Left lung (tissue), 10 donors: ENCODE data around the gene OTP. TPM values are rescaled to one million over a fixed set of nuclear protein-coding genes. Genes with fewer than 3 reads are reported as not detected.
A peak's percentile ranks its signal among the peaks of the same experiment; 100 is the strongest.

Experiments
- ATAC-seq: fragments of 200-7000 bp; cut with Tn5 transposase; one replicate; pipeline ENCODE4 v1.9.1; 2020; ENCODE audit warnings: moderate library complexity
- DNase-seq, 4 donors: peaks; one replicate each; pipeline ENCODE4 v3.0.0-alpha.2; 2013 to 2020
- H3K27ac ChIP-seq, 2 donors: fragments of 200-600 bp; sonication (generic) in 1 of 2; one replicate each; pipeline versions ENCODE4 v1.5.0 to v1.8.0; 2020 to 2021
- H3K27me3 ChIP-seq, 2 donors: fragments of 200-600 bp; sonication (generic) in 1 of 2; one replicate each; pipeline versions ENCODE4 v1.5.0 to v1.8.0; 2020 to 2021
- H3K36me3 ChIP-seq, 2 donors: fragments of 200-600 bp; sonication (generic) in 1 of 2; one replicate each; pipeline versions ENCODE4 v1.5.0 to v1.8.0; 2020 to 2021
- H3K4me1 ChIP-seq, 2 donors: fragments of 200-600 bp; one replicate each; pipeline ENCODE4 v1.8.0; 2021
- H3K4me3 ChIP-seq, 2 donors: fragments of 200-600 bp; sonication (generic) in 1 of 2; one replicate each; pipeline versions ENCODE4 v1.5.0 to v1.8.0; 2020 to 2021; ENCODE audit warnings: mild to moderate bottlenecking in 1 of 2
- H3K9me3 ChIP-seq, 2 donors: fragments of 200-600 bp; sonication (generic) in 1 of 2; one replicate each; pipeline versions ENCODE4 v1.5.0 to v1.8.0; 2020 to 2021
- intact Hi-C, 2 donors: fragments of 100-400 bp; cut with DNase I; formaldehyde crosslinking; loops; one replicate each; pipeline versions ENCODE4 v1.11.2 to v1.14.2; 2022
- polyA plus RNA-seq, 6 donors: library from polyadenylated mRNA; unstranded; fragments of 120-200 nt; gene quantifications; one replicate each; pipeline ENCODE4 v1.2.1, GENCODE V29; 2013; ENCODE audit not compliant: insufficient read length in 6 of 6
- total RNA-seq, 2 donors: library from RNA; stranded (reverse); fragmentation: NEBNext Ultra II Directional; extraction: Animal tissue kit (Norgen Biotek cat#: 25700); gene quantifications; one replicate each; pipeline ENCODE4 v1.2.1, GENCODE V29; 2021
- TF ChIP-seq, protein P1 (sequence below), 2 donors: fragments of 200-600 bp; sonication (generic) in 1 of 2; IDR thresholded peaks; one replicate each; pipeline versions ENCODE4 v1.5.0 to v1.8.0; 2021; ENCODE audit warnings: antibody characterized with exemption in 2 of 2
- donor health status: DM: no; HTN: yes; CAD: no.
- donor health status: DM: no; HTN: no; CAD: no.

OTP gene
- total and polyA plus RNA-seq, 8 donors, result not detected

GRCh38 chr5:77649776-77650175 lies 11.3 kb upstream of the OTP start:
- DNase-seq (no peak), ATAC-seq (no peak)
- no peaks in the 10 kb centered on the region for H3K36me3 ChIP-seq
- peaks cover 0 to 10% of the 10 kb centered on the region in 2 donors for H3K4me1 ChIP-seq
- H3K27me3 ChIP-seq, result peaks cover 27 to 78% of the 10 kb centered on the region in 2 donors
- TF ChIP-seq, protein P1, sequence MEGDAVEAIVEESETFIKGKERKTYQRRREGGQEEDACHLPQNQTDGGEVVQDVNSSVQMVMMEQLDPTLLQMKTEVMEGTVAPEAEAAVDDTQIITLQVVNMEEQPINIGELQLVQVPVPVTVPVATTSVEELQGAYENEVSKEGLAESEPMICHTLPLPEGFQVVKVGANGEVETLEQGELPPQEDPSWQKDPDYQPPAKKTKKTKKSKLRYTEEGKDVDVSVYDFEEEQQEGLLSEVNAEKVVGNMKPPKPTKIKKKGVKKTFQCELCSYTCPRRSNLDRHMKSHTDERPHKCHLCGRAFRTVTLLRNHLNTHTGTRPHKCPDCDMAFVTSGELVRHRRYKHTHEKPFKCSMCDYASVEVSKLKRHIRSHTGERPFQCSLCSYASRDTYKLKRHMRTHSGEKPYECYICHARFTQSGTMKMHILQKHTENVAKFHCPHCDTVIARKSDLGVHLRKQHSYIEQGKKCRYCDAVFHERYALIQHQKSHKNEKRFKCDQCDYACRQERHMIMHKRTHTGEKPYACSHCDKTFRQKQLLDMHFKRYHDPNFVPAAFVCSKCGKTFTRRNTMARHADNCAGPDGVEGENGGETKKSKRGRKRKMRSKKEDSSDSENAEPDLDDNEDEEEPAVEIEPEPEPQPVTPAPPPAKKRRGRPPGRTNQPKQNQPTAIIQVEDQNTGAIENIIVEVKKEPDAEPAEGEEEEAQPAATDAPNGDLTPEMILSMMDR (IDR thresholded peaks at IDR 0.05), result no peak
- H3K9me3 ChIP-seq, result no peaks in the 10 kb centered on the region
- no peak overlapping the region for H3K27ac ChIP-seq
- H3K4me3 ChIP-seq, result no peak overlapping the region
- intact Hi-C loops, result no loop called here

DNA sequence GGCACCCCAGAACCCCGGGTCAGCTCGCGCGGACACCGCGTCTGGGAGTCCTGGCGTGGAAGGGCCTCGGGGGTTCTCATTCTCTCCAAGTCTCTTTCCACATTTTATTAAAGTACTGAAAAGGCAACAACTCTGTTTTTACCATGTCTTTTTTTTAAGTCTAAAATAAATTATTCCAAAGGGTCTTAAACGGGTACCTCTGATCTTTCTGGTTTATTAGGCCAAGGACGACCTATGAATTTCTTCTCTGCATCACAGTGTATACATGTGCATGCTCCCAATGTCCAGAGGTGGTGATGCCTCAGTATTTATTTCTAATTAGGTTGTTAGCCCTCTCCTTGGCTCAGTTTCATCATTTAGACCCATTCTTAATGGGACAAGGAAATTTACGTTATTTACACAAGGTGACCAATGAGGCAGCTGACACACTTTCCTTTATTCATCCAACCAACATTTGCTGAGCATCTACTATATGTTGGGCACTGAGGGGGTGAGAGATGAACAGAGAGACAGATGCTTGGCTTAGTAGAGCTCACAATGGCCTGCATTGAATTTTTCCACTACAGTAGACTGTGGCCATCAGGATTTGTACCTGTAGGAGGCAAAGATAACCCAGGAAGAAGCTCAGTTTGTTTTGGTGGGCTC lies 7.6 kb upstream of the OTP start:
- Histone ChIP-seq H3K27ac (no peak overlapping the region), H3K4me3 (no peak overlapping the region), H3K36me3 (no peaks in the 10 kb centered on the region), H3K9me3 (no peaks in the 10 kb centered on the region), H3K27me3 (peaks cover 64 to 98% of the 10 kb centered on the region in 2 donors), H3K4me1 (peaks cover 0 to 26% of the 10 kb centered on the region in 2 donors)
- no peak for ATAC-seq
- no peak for DNase-seq
- intact Hi-C loops, result no loop called here
- TF ChIP-seq, protein P1 (IDR thresholded peaks at IDR 0.05), result no peak

DNA sequence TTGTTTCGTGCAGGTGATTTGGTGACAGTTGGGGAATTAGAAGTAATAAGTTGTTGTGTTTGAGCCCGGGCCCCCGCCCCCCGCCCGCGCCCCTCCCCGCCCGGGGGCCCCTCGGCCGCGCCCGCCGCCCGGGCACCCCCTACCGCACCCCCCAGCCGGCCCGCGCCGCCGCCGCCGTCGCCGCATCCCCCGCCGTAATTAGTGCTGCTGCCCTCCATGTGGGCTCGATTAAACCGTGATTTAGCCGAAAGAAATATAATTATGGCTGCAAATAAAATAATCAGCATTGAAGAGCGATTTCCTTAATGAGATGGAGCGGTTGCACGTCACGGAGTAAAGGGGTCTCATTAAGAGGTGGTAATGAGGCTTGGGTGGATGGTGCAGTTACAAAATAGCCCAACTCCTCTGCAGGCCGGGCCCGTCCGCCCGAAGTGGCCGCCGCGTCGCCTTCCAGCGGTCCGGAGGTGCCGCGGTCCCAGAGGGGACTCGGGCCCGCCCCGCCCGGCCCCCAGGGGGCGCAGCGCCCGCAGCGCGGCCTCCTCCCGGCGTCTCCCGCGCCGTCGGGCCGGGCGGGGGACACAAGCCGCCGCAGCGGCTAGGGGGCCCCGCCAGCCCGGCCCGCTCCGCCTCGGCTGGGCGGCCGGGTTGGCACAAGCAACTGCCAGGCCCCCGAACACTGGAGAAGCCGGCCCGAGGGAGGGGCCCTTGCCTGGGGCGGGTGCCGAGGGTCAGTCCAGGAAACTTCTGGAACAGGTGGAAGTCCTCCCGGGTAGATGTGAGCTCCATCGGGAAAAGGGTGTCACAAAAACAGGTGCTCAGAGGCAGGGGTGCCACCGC lies 6.9 kb upstream of the OTP start:
- H3K4me3 ChIP-seq, result no peak overlapping the region
- ATAC-seq (peak; percentile 83), DNase-seq (peak in 1 of 4 donors; percentile 87)
- H3K36me3 ChIP-seq, result no peaks in the 10 kb centered on the region
- H3K27me3 ChIP-seq, result peaks cover 71 to 98% of the 10 kb centered on the region in 2 donors
- TF ChIP-seq, protein P1 (IDR thresholded peaks at IDR 0.05), result peak; percentile 24 to 50
- no peaks in the 10 kb centered on the region for H3K9me3 ChIP-seq
- no peak overlapping the region for H3K27ac ChIP-seq
- intact Hi-C loops, result no loop called here
- H3K4me1 ChIP-seq, result peaks cover 0 to 32% of the 10 kb centered on the region in 2 donors

DNA sequence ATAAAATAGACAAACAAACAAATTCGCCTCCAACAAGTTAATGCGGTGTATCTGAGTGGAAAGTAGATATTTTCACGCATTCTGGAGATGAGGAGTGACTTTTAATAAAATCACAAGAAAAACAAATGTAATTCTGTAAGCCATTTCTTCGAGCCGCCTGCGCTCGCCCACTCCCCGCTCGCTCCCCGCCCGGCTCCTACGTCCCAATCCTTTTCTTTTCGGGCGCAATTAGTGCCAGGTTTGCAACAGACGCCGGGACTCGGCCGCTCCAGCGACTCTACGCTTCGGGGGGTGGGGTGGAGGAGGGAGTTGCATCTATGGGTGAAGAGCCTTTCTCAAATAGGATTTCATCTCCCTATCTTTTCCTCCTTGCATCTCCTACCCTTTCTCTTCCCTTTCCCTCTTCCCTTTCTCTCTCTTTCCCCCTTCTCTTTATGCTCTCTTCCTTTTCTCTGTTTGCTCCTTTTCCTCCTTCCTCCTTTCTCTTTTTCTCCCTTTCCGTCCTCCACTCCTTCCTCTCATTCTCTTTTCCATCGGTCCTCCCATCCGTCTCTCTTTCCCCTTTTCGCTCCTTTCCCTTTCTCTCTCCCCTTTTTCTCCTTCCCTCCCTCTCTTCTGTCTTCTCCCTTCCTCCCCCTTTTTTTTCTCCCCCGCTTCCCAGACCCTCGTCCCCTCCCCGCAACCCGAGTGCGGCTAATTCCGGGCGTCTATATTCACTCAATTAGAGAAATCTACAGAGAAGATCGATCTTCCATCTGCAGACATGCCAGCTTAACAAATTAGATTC lies 6.1 kb upstream of the OTP start:
- H3K4me1 ChIP-seq, result peaks cover 0 to 35% of the 10 kb centered on the region in 2 donors
- no peak overlapping the region for H3K27ac ChIP-seq
- H3K9me3 ChIP-seq, result no peaks in the 10 kb centered on the region
- intact Hi-C loops, result no loop called here
- H3K4me3 ChIP-seq, result no peak overlapping the region
- no peaks in the 10 kb centered on the region for H3K36me3 ChIP-seq
- H3K27me3 ChIP-seq, result peaks cover 79 to 98% of the 10 kb centered on the region in 2 donors
- TF ChIP-seq, protein P1 (IDR thresholded peaks at IDR 0.05), result no peak
- peak in 1 of 4 donors; percentile 63 for DNase-seq
- ATAC-seq, result no peak
